HCT116 (cell line): ENCODE results near the gene AMBP.

ENCODE experiments used
- CBX3 ChIP-seq: IDR thresholded peaks from 2 replicates; pipeline ENCODE4 v1.6.1; 2012; ENCODE audit warnings: low read depth
- CTCF ChIP-seq, 3 experiments: fragments of 200-600 bp in 1 of 3; sonication (generic) in 1 of 3; IDR thresholded peaks in 2 of 3; conservative IDR thresholded peaks in 1 of 3; 2 replicates each; pipeline ENCODE4 v1.5.1; 2012 to 2017; ENCODE audit warnings: low read depth in 2 of 3, low read length in 2 of 3, antibody characterized with exemption in 1 of 3, borderline replicate concordance in 1 of 3, control low read depth in 1 of 3, mild to moderate bottlenecking in 1 of 3, mixed read lengths in 1 of 3, mixed run types in 1 of 3, moderate library complexity in 1 of 3; ENCODE audit not compliant: insufficient read depth in 1 of 3
- EZH2 ChIP-seq: fragments of 200-600 bp; sonication (generic); IDR thresholded peaks from 2 replicates; pipeline ENCODE4 v1.6.1; 2017; ENCODE audit warnings: antibody characterized with exemption, mixed run types
- EZH2phosphoT487 ChIP-seq: fragments of 200-600 bp; IDR thresholded peaks from 2 replicates; pipeline ENCODE4 v1.6.1; 2018; ENCODE audit warnings: antibody characterized with exemption, borderline replicate concordance
- JUND ChIP-seq: IDR thresholded peaks from 2 replicates; pipeline ENCODE4 v1.6.1; 2012
- POLR2A ChIP-seq: IDR thresholded peaks from 2 replicates; pipeline ENCODE4 v1.7.0; 2011; ENCODE audit warnings: borderline replicate concordance; ENCODE audit not compliant: insufficient read depth, insufficient read length; ENCODE audit errors: extremely low read depth
- POLR2AphosphoS5 ChIP-seq: IDR thresholded peaks from 2 replicates; pipeline ENCODE4 v1.6.1; 2011; ENCODE audit warnings: mild to moderate bottlenecking, low read depth, low read length, moderate library complexity
- SIN3A ChIP-seq: IDR thresholded peaks from 2 replicates; pipeline ENCODE4 v1.6.1; 2012; ENCODE audit warnings: low read depth
- YY1 ChIP-seq: IDR thresholded peaks from 2 replicates; pipeline ENCODE4 v1.6.1; 2011; ENCODE audit warnings: low read length, low read depth, moderate library complexity, mild to moderate bottlenecking; ENCODE audit not compliant: insufficient replicate concordance; ENCODE audit errors: extremely low read depth

- TF ChIP-seq CBX3 (no peak), CTCF (IDR thresholded peaks at IDR 0.05 in 2 of 3, conservative IDR thresholded peaks at IDR 0.05 in 1 of 3; ENCODE audit: borderline replicate concordance in 1 of 3, insufficient read depth in 1 of 3, low read depth in 2 of 3, low read length in 2 of 3) (no peak), SIN3A (no peak), POLR2A (no peak), JUND (no peak), EZH2 (no peak), EZH2phosphoT487 (no peak), POLR2AphosphoS5 (no peak), YY1 (no peak)
Measured at GRCh38 chr9:114072184-114073140, 5.6 kb downstream of the AMBP start.
